HFFc6 (cell line): ENCODE results near the gene BARX1. TPM values are rescaled to one million over a fixed set of nuclear protein-coding genes. Genes with fewer than 3 reads are reported as not detected.

Experiments used
- DNase-seq: peaks from one replicate; pipeline ENCODE4 v3.0.0-alpha.2; 2018
- H3K27ac Mint-ChIP-seq: 2 replicates; pipeline ENCODE4 v1.8.0; 2020; ENCODE audit warnings: mild to moderate bottlenecking, mixed read lengths
- H3K27me3 Mint-ChIP-seq: 2 replicates; pipeline ENCODE4 v1.8.0; 2021; ENCODE audit warnings: mild to moderate bottlenecking, moderate library complexity, mixed read lengths; ENCODE audit not compliant: insufficient read depth
- H3K36me3 Mint-ChIP-seq: 2 replicates; pipeline ENCODE4 v1.8.0; 2021; ENCODE audit warnings: low read depth, mixed read lengths
- H3K4me1 Mint-ChIP-seq: 2 replicates; pipeline ENCODE4 v1.8.0; 2020; ENCODE audit warnings: low read depth, mixed read lengths
- H3K4me3 Mint-ChIP-seq: 2 replicates; pipeline ENCODE4 v1.8.0; 2020; ENCODE audit warnings: mild to moderate bottlenecking, moderate library complexity, mixed read lengths
- H3K9me3 Mint-ChIP-seq: 2 replicates; pipeline ENCODE4 v1.8.0; 2020; ENCODE audit warnings: mild to moderate bottlenecking, mixed read lengths
- CTCF ChIP-seq: fragments of 200-600 bp; sonication (generic); IDR thresholded peaks from 2 replicates; pipeline ENCODE4 v1.5.0; 2021; ENCODE audit warnings: antibody characterized with exemption, mild to moderate bottlenecking
- total RNA-seq, 6 experiments: library from RNA; stranded (reverse); fragmentation: NEBNext Ultra II Directional; extraction: Animal tissue kit (Norgen Biotek cat#: 25700); gene quantifications; 2 replicates in 1 of 6; 3 replicates in 5 of 6; pipeline ENCODE4 v1.2.3, GENCODE V29; 2021

The BARX1 gene
- total RNA-seq, 6 experiments from 2014 or later = not detected

- H3K36me3 Mint-ChIP-seq = no peaks in the 10 kb centered on the region
- H3K27ac Mint-ChIP-seq = no peak overlapping the region
- DNase-seq = peak; percentile 25
- H3K4me3 Mint-ChIP-seq = no peak overlapping the region
- H3K4me1 Mint-ChIP-seq = no peaks in the 10 kb centered on the region
- H3K27me3 Mint-ChIP-seq = peaks cover 16% of the 10 kb centered on the region
- H3K9me3 Mint-ChIP-seq = peaks cover 8% of the 10 kb centered on the region; the same call in 1 of the 2 replicates
- TF ChIP-seq CTCF = no peak
These were observed 28.7 kb upstream of the BARX1 start for GRCh38 chr9:93983875-93984274.

- no peaks in the 10 kb centered on the region for H3K4me1 Mint-ChIP-seq
- peaks cover 25% of the 10 kb centered on the region for H3K27me3 Mint-ChIP-seq
- no peak overlapping the region for H3K27ac Mint-ChIP-seq
- no peak for DNase-seq
- H3K4me3 Mint-ChIP-seq = no peak overlapping the region
- H3K9me3 Mint-ChIP-seq = no peaks in the 10 kb centered on the region
- H3K36me3 Mint-ChIP-seq = no peaks in the 10 kb centered on the region
- no peak for TF ChIP-seq CTCF
These were observed 24.6 kb upstream of the BARX1 start for GRCh38 chr9:93979721-93980120.

- H3K4me1 Mint-ChIP-seq = no peaks in the 10 kb centered on the region
- no peak for DNase-seq
- H3K4me3 Mint-ChIP-seq = no peak overlapping the region
- peaks cover under 1% of the 10 kb centered on the region; the same call in 1 of the 2 replicates for H3K9me3 Mint-ChIP-seq
- no peaks in the 10 kb centered on the region; the same call in 1 of the 2 replicates for H3K36me3 Mint-ChIP-seq
- H3K27ac Mint-ChIP-seq = no peak overlapping the region; the same call in 1 of the 2 replicates
- H3K27me3 Mint-ChIP-seq = peaks cover 25% of the 10 kb centered on the region
- TF ChIP-seq CTCF = no peak
These were observed 23.4 kb upstream of the BARX1 start for GRCh38 chr9:93978551-93978950.

GRCh38 chr9:93976973-93977372 lies 21.8 kb upstream of the BARX1 start:
- Mint-ChIP-seq H3K27me3 (peaks cover 34% of the 10 kb centered on the region), H3K36me3 (no peaks in the 10 kb centered on the region; the same call in 1 of the 2 replicates), H3K27ac (no peak overlapping the region), H3K4me1 (no peaks in the 10 kb centered on the region), H3K4me3 (no peak overlapping the region), H3K9me3 (peaks cover 12% of the 10 kb centered on the region; the same call in 1 of the 2 replicates)
- TF ChIP-seq CTCF = no peak
- DNase-seq = no peak

- no peak for DNase-seq
- TF ChIP-seq CTCF = no peak
- Mint-ChIP-seq H3K4me1 (no peaks in the 10 kb centered on the region), H3K9me3 (peaks cover 12% of the 10 kb centered on the region; the same call in 1 of the 2 replicates), H3K27ac (no peak overlapping the region), H3K36me3 (no peaks in the 10 kb centered on the region; the same call in 1 of the 2 replicates), H3K27me3 (peaks cover 27% of the 10 kb centered on the region), H3K4me3 (no peak overlapping the region)
These were observed 20.9 kb upstream of the BARX1 start for GRCh38 chr9:93976081-93976480.

- no peak for DNase-seq
- no peak for TF ChIP-seq CTCF
- Mint-ChIP-seq H3K4me1 (no peaks in the 10 kb centered on the region), H3K4me3 (no peak overlapping the region), H3K36me3 (no peaks in the 10 kb centered on the region; the same call in 1 of the 2 replicates), H3K9me3 (peaks cover 12% of the 10 kb centered on the region; the same call in 1 of the 2 replicates), H3K27me3 (peaks cover 28% of the 10 kb centered on the region), H3K27ac (no peak overlapping the region)
These were observed 20.1 kb upstream of the BARX1 start for GRCh38 chr9:93975262-93975661.
